CD8-positive, alpha-beta memory T cell (primary cell): ENCODE results near the gene DSCAML1. TPM values are rescaled to one million over a fixed set of nuclear protein-coding genes. Genes with fewer than 3 reads are reported as not detected.

Experiments used
- CTCF ChIA-PET: fragments of 350-600 bp; sonication (Branson Sonifier 250); formaldehyde crosslinking; loops from one replicate; lab custom pipeline; 2021; ENCODE audit warnings: antibody characterized with exemption; lab: Charles Lee
- POLR2A ChIA-PET: fragments of 350-600 bp; sonication (Branson Sonifier 250); formaldehyde crosslinking; loops from one replicate; lab custom pipeline; 2021; ENCODE audit warnings: antibody characterized with exemption; lab: Charles Lee
- DNase-seq, 5 donors: peaks; one replicate each; pipeline versions ENCODE4 v3.0.0 to v3.0.0-alpha.2; 2020 to 2022; ENCODE audit warnings: mixed read lengths in 1 of 5
- H3K27ac ChIP-seq: one replicate; pipeline ENCODE4 v1.7.0; 2013; ENCODE audit warnings: low read depth, mild to moderate bottlenecking, low read length, moderate library complexity
- H3K27me3 ChIP-seq: 2 replicates; pipeline ENCODE4 v1.7.0; 2013; ENCODE audit warnings: low read length, mild to moderate bottlenecking; ENCODE audit not compliant: insufficient read depth, poor library complexity, severe bottlenecking
- H3K36me3 ChIP-seq: 2 replicates; pipeline ENCODE4 v1.7.0; 2013; ENCODE audit warnings: mild to moderate bottlenecking, low read length, moderate library complexity; ENCODE audit not compliant: insufficient read depth
- H3K4me1 ChIP-seq: 2 replicates; pipeline ENCODE4 v1.7.0; 2013; ENCODE audit warnings: mild to moderate bottlenecking, low read length, moderate library complexity; ENCODE audit not compliant: insufficient read depth
- H3K4me3 ChIP-seq: 2 replicates; pipeline ENCODE4 v1.7.0; 2013; ENCODE audit warnings: mild to moderate bottlenecking, low read length
- H3K9me3 ChIP-seq: 2 replicates; pipeline ENCODE4 v1.7.0; 2013; ENCODE audit warnings: mild to moderate bottlenecking, low read length
- H3K27ac Mint-ChIP-seq, 8 donors: one replicate each; pipeline ENCODE4 v1.8.0; 2020 to 2021; ENCODE audit warnings: mixed read lengths in 8 of 8, mild to moderate bottlenecking in 6 of 8, inconsistent platforms in 3 of 8, moderate library complexity in 3 of 8
- H3K27me3 Mint-ChIP-seq, 2 donors: one replicate each; pipeline ENCODE4 v1.8.0; 2020 to 2021; ENCODE audit warnings: mixed read lengths in 2 of 2, mild to moderate bottlenecking in 1 of 2, moderate library complexity in 1 of 2
- H3K36me3 Mint-ChIP-seq, 3 donors: one replicate each; pipeline ENCODE4 v1.8.0; 2020 to 2021; ENCODE audit warnings: mixed read lengths in 3 of 3, inconsistent platforms in 1 of 3, mild to moderate bottlenecking in 1 of 3
- H3K4me1 Mint-ChIP-seq, 3 donors: one replicate each; pipeline ENCODE4 v1.8.0; 2020 to 2021; ENCODE audit warnings: mixed read lengths in 3 of 3, inconsistent platforms in 1 of 3, mild to moderate bottlenecking in 1 of 3
- H3K4me3 Mint-ChIP-seq, 7 donors: one replicate each; pipeline ENCODE4 v1.8.0; 2020 to 2021; ENCODE audit warnings: mixed read lengths in 7 of 7, mild to moderate bottlenecking in 6 of 7, moderate library complexity in 4 of 7, inconsistent platforms in 2 of 7
- H3K9me3 Mint-ChIP-seq, 5 donors: one replicate each; pipeline ENCODE4 v1.8.0; 2020 to 2022; ENCODE audit warnings: mixed read lengths in 5 of 5, mild to moderate bottlenecking in 3 of 5, moderate library complexity in 2 of 5, inconsistent platforms in 1 of 5
- polyA plus RNA-seq: library from polyadenylated mRNA; unstranded; fragments of 300-500 nt; fragmentation: Illumina TruSeq; gene quantifications from one replicate; pipeline ENCODE4 v1.2.3, GENCODE V29; 2021
- total RNA-seq, 2 experiments: library from RNA; stranded (reverse); gene quantifications; one replicate each; pipeline ENCODE4 v1.2.3, GENCODE V29; 2021

Gene DSCAML1
- total and polyA plus RNA-seq, 3 experiments from 2014 or later: 0.48 to 0.91 TPM; not detected in 1

- no peak for DNase-seq
- no peak overlapping the region for H3K4me3 Mint-ChIP-seq
- H3K27me3 Mint-ChIP-seq: peaks cover 59 to 71% of the 10 kb centered on the region in 2 donors
- H3K4me1 Mint-ChIP-seq: peaks cover 0 to 22% (median 14%) of the 10 kb centered on the region in 3 donors
- no peak overlapping the region for H3K27ac Mint-ChIP-seq
- H3K36me3 Mint-ChIP-seq: no peaks in the 10 kb centered on the region
- H3K27ac ChIP-seq: no peak overlapping the region
- no peak overlapping the region for H3K4me3 ChIP-seq
- no peaks in the 10 kb centered on the region for H3K9me3 Mint-ChIP-seq
- peaks cover 18% of the 10 kb centered on the region for H3K4me1 ChIP-seq
- no peaks in the 10 kb centered on the region for H3K36me3 ChIP-seq
- ChIA-PET POLR2A (no interaction called here), CTCF (interaction anchor here (3.3 kb wide), 1 partner anchor 14 kb away, joined by 13 read pairs; no protein-coding TSS in a partner anchor)
- peaks cover 42% of the 10 kb centered on the region for H3K27me3 ChIP-seq
- no peaks in the 10 kb centered on the region for H3K9me3 ChIP-seq
Measured at GRCh38 chr11:117794135-117794534, 2.9 kb downstream of the DSCAML1 start.

GRCh38 chr11:117793583-117793982 is 3.4 kb downstream of the DSCAML1 start:
- Mint-ChIP-seq H3K27ac (peak overlapping the region in 1 of 8 donors; percentile 63), H3K27me3 (peaks cover 58 to 76% of the 10 kb centered on the region in 2 donors), H3K4me3 (peak overlapping the region in 1 of 7 donors; percentile 51), H3K9me3 (no peaks in the 10 kb centered on the region), H3K36me3 (no peaks in the 10 kb centered on the region), H3K4me1 (peaks cover 0 to 22% (median 14%) of the 10 kb centered on the region in 3 donors)
- Histone ChIP-seq H3K9me3 (no peaks in the 10 kb centered on the region), H3K4me1 (peaks cover 18% of the 10 kb centered on the region), H3K4me3 (no peak overlapping the region), H3K27me3 (peaks cover 42% of the 10 kb centered on the region), H3K27ac (no peak overlapping the region), H3K36me3 (no peaks in the 10 kb centered on the region)
- POLR2A ChIA-PET: no interaction called here
- DNase-seq: no peak
- CTCF ChIA-PET: interaction anchor here (3.3 kb wide), 1 partner anchor 14 kb away, joined by 13 read pairs; no protein-coding TSS in a partner anchor

GRCh38 chr11:117792992-117793391 is 4.0 kb downstream of the DSCAML1 start:
- Mint-ChIP-seq H3K27ac (peak overlapping the region in 1 of 8 donors; percentile 43), H3K4me1 (peaks cover 0 to 22% (median 14%) of the 10 kb centered on the region in 3 donors), H3K27me3 (peaks cover 57 to 78% of the 10 kb centered on the region in 2 donors), H3K36me3 (no peaks in the 10 kb centered on the region), H3K9me3 (no peaks in the 10 kb centered on the region), H3K4me3 (no peak overlapping the region)
- H3K27me3 ChIP-seq: peaks cover 42% of the 10 kb centered on the region
- no peak overlapping the region for H3K27ac ChIP-seq
- no peak overlapping the region for H3K4me3 ChIP-seq
- H3K4me1 ChIP-seq: peaks cover 18% of the 10 kb centered on the region
- H3K36me3 ChIP-seq: no peaks in the 10 kb centered on the region
- DNase-seq: no peak
- no peaks in the 10 kb centered on the region for H3K9me3 ChIP-seq
- ChIA-PET CTCF (interaction anchor here (3.3 kb wide), 1 partner anchor 15 kb away, joined by 13 read pairs; no protein-coding TSS in a partner anchor), POLR2A (no interaction called here)

- no peaks in the 10 kb centered on the region for H3K9me3 Mint-ChIP-seq
- H3K36me3 Mint-ChIP-seq: no peaks in the 10 kb centered on the region
- peaks cover 42% of the 10 kb centered on the region for H3K27me3 ChIP-seq
- ChIA-PET CTCF (interaction anchor here (3.3 kb wide), 1 partner anchor 16 kb away, joined by 13 read pairs; no protein-coding TSS in a partner anchor), POLR2A (no interaction called here)
- H3K4me3 Mint-ChIP-seq: no peak overlapping the region
- peaks cover 18% of the 10 kb centered on the region for H3K4me1 ChIP-seq
- no peak for DNase-seq
- peaks cover 0 to 17% (median 11%) of the 10 kb centered on the region in 3 donors for H3K4me1 Mint-ChIP-seq
- no peak overlapping the region for H3K27ac Mint-ChIP-seq
- H3K27me3 Mint-ChIP-seq: peaks cover 55 to 78% of the 10 kb centered on the region in 2 donors
- no peaks in the 10 kb centered on the region for H3K36me3 ChIP-seq
- no peak overlapping the region for H3K27ac ChIP-seq
- H3K9me3 ChIP-seq: no peaks in the 10 kb centered on the region
- H3K4me3 ChIP-seq: no peak overlapping the region
Measured at GRCh38 chr11:117792241-117792640, 4.8 kb downstream of the DSCAML1 start.

GRCh38 chr11:117790279-117790678 is 6.7 kb downstream of the DSCAML1 start:
- no peak overlapping the region for H3K27ac ChIP-seq
- peaks cover 0 to 5% (median 3%) of the 10 kb centered on the region in 3 donors for H3K4me1 Mint-ChIP-seq
- H3K9me3 Mint-ChIP-seq: no peaks in the 10 kb centered on the region
- ChIA-PET CTCF (no interaction called here), POLR2A (no interaction called here)
- no peaks in the 10 kb centered on the region for H3K9me3 ChIP-seq
- no peaks in the 10 kb centered on the region for H3K36me3 ChIP-seq
- H3K36me3 Mint-ChIP-seq: no peaks in the 10 kb centered on the region
- H3K4me3 Mint-ChIP-seq: no peak overlapping the region
- DNase-seq: no peak
- H3K27me3 Mint-ChIP-seq: peaks cover 55 to 89% of the 10 kb centered on the region in 2 donors
- H3K27me3 ChIP-seq: peaks cover 29% of the 10 kb centered on the region
- H3K27ac Mint-ChIP-seq: no peak overlapping the region
- no peak overlapping the region for H3K4me3 ChIP-seq
- H3K4me1 ChIP-seq: peaks cover 5% of the 10 kb centered on the region

GRCh38 chr11:117789241-117789640 is 7.8 kb downstream of the DSCAML1 start:
- Histone ChIP-seq H3K9me3 (no peaks in the 10 kb centered on the region), H3K4me3 (no peak overlapping the region), H3K4me1 (no peaks in the 10 kb centered on the region), H3K27ac (no peak overlapping the region), H3K27me3 (peaks cover 18% of the 10 kb centered on the region), H3K36me3 (no peaks in the 10 kb centered on the region)
- H3K27ac Mint-ChIP-seq: no peak overlapping the region
- no peaks in the 10 kb centered on the region for H3K9me3 Mint-ChIP-seq
- POLR2A ChIA-PET: no interaction called here
- DNase-seq: no peak
- H3K4me3 Mint-ChIP-seq: no peak overlapping the region
- CTCF ChIA-PET: no interaction called here
- peaks cover 51 to 84% of the 10 kb centered on the region in 2 donors for H3K27me3 Mint-ChIP-seq
- H3K36me3 Mint-ChIP-seq: no peaks in the 10 kb centered on the region
- no peaks in the 10 kb centered on the region for H3K4me1 Mint-ChIP-seq

- no peak for DNase-seq
Measured at GRCh38 chr11:117786135-117786870, 10.7 kb downstream of the DSCAML1 start.

GRCh38 chr11:117782101-117782500 is 14.9 kb downstream of the DSCAML1 start:
- DNase-seq: no peak
- no peaks in the 10 kb centered on the region for H3K9me3 ChIP-seq
- no peaks in the 10 kb centered on the region for H3K4me1 Mint-ChIP-seq
- H3K4me3 ChIP-seq: no peak overlapping the region
- H3K27ac Mint-ChIP-seq: no peak overlapping the region
- no peak overlapping the region for H3K4me3 Mint-ChIP-seq
- no peak overlapping the region for H3K27ac ChIP-seq
- H3K27me3 ChIP-seq: peaks cover 13% of the 10 kb centered on the region
- H3K27me3 Mint-ChIP-seq: peaks cover 33 to 70% of the 10 kb centered on the region in 2 donors
- no peaks in the 10 kb centered on the region for H3K9me3 Mint-ChIP-seq
- peaks cover 0 to 9% (median 0%) of the 10 kb centered on the region in 3 donors for H3K36me3 Mint-ChIP-seq
- CTCF ChIA-PET: no interaction called here
- POLR2A ChIA-PET: no interaction called here
- H3K36me3 ChIP-seq: no peaks in the 10 kb centered on the region
- no peaks in the 10 kb centered on the region for H3K4me1 ChIP-seq

More at GRCh38 chr11:117786135-117786870, 10.7 kb downstream of the DSCAML1 start:
- Mint-ChIP-seq H3K27ac (no peak overlapping the region), H3K27me3 (peaks cover 31 to 78% of the 10 kb centered on the region in 2 donors), H3K4me1 (no peaks in the 10 kb centered on the region), H3K9me3 (no peaks in the 10 kb centered on the region), H3K4me3 (no peak overlapping the region), H3K36me3 (no peaks in the 10 kb centered on the region)
- H3K36me3 ChIP-seq: no peaks in the 10 kb centered on the region
- H3K9me3 ChIP-seq: no peaks in the 10 kb centered on the region
- H3K4me1 ChIP-seq: no peaks in the 10 kb centered on the region
- ChIA-PET POLR2A (no interaction called here), CTCF (interaction anchor here (1.6 kb wide), 1 partner anchor 31 kb away, joined by 4 read pairs; no protein-coding TSS in a partner anchor)
- no peak overlapping the region for H3K27ac ChIP-seq
- H3K4me3 ChIP-seq: no peak overlapping the region
- peaks cover 6% of the 10 kb centered on the region for H3K27me3 ChIP-seq
